HG02763 (cell line): ENCODE data around the gene QPCTL.

Experiments used
- ATAC-seq: cut with Tn5 transposase; IDR thresholded peaks from one replicate; pipeline ENCODE4 v1.9.1; 2021; ENCODE audit warnings: mild to moderate bottlenecking, moderate library complexity; ENCODE audit not compliant: unreplicated experiment

The QPCTL gene

GRCh38 chr19:45692187-45693105, at the start of gene QPCTL:
Gene QPCTL, plus strand, starts transcription at chr19:45692666. Its CDS starts 38 bp downstream, at chr19:45692704.
- ATAC-seq: peak; percentile 82

- peak; percentile 27 for ATAC-seq
Observed at GRCh38 chr19:45643024-45643926, 49.2 kb upstream of the QPCTL start.

- ATAC-seq: no peak
Observed at GRCh38 chr19:45643927-45644771, 48.3 kb upstream of the QPCTL start.

- no peak for ATAC-seq
Observed at GRCh38 chr19:45645068-45645630, 47.3 kb upstream of the QPCTL start.

- peak; percentile 26 for ATAC-seq
Observed at GRCh38 chr19:45645631-45646344, 46.7 kb upstream of the QPCTL start.

GRCh38 chr19:45646345-45646698, 46.1 kb upstream of the QPCTL start:
- no peak for ATAC-seq

- ATAC-seq: no peak
Observed at GRCh38 chr19:45650722-45651121, 41.7 kb upstream of the QPCTL start.

- ATAC-seq: no peak
Observed at GRCh38 chr19:45653634-45654033, 38.8 kb upstream of the QPCTL start.

- ATAC-seq: no peak
Observed at GRCh38 chr19:45655073-45655472, 37.4 kb upstream of the QPCTL start.

GRCh38 chr19:45657520-45658167, 34.8 kb upstream of the QPCTL start:
- no peak for ATAC-seq

GRCh38 chr19:45659096-45659729, 33.3 kb upstream of the QPCTL start:
- no peak for ATAC-seq

GRCh38 chr19:45660636-45661035, 31.8 kb upstream of the QPCTL start:
- ATAC-seq: no peak

GRCh38 chr19:45663800-45664199, 28.7 kb upstream of the QPCTL start:
- ATAC-seq: no peak

- ATAC-seq: no peak
Observed at GRCh38 chr19:45664575-45664974, 27.9 kb upstream of the QPCTL start.

- no peak for ATAC-seq
Observed at GRCh38 chr19:45667620-45668341, 24.7 kb upstream of the QPCTL start, which contains the start of gene GIPR. Gene GIPR, plus strand, starts transcription at chr19:45668221. Its CDS starts 1,300 bp downstream, at chr19:45669521.

- ATAC-seq: no peak
Observed at GRCh38 chr19:45668342-45668871, 24.1 kb upstream of the QPCTL start.

- peak; percentile 44 for ATAC-seq
Observed at GRCh38 chr19:45670670-45671453, 21.6 kb upstream of the QPCTL start.
